HUES48 (cell line): ENCODE data around the gene OR52B6.
A peak's percentile ranks its signal among the peaks of the same experiment; 100 is the strongest.
"Not testable (repeated sequence)": the region's sequence is repeated elsewhere in the genome, so short reads cannot be mapped to it uniquely, and the experiment has no call there.

Experiments used
- H3K27ac ChIP-seq: one replicate; pipeline ENCODE4 v1.7.0; 2013; ENCODE audit warnings: low read depth, low read length, inconsistent platforms
- H3K27me3 ChIP-seq: 2 replicates; pipeline ENCODE4 v1.6.1; 2013; ENCODE audit warnings: mild to moderate bottlenecking, low read length; ENCODE audit not compliant: control insufficient read depth, insufficient read depth
- H3K36me3 ChIP-seq: 2 replicates; pipeline ENCODE4 v1.6.1; 2013; ENCODE audit warnings: low read length; ENCODE audit not compliant: control insufficient read depth, insufficient read depth
- H3K4me1 ChIP-seq: 2 replicates; pipeline ENCODE4 v1.6.1; 2013; ENCODE audit warnings: mild to moderate bottlenecking, low read length; ENCODE audit not compliant: control insufficient read depth, insufficient read depth
- H3K4me3 ChIP-seq: 2 replicates; pipeline ENCODE4 v1.5.1; 2013; ENCODE audit warnings: mild to moderate bottlenecking, low read depth, low read length
- H3K9ac ChIP-seq: 2 replicates; pipeline ENCODE4 v1.6.1; 2013; ENCODE audit warnings: mild to moderate bottlenecking, low read depth, low read length, moderate library complexity
- H3K9me3 ChIP-seq: 2 replicates; pipeline ENCODE4 v1.6.1; 2013; ENCODE audit warnings: low read length; ENCODE audit not compliant: control insufficient read depth, insufficient read depth

OR52B6 gene

DNA sequence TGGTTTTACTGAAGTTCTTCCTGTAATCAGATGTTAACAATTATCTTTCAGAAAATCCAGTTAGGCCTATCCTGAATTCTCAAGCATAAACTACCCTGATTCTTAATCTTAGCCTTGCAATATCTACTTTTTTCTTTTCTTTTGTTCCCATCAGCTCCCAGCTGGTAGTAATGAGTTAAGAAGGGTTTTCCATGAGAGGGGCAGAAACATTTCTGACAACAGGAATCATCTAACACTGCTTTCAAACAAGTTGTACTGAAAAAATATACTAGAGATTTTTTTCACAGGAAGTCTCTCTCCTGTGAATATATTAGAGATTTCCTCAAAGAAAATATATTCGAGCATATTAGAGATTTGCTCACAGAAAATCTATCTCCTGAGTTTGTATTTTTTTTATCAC, 12.5 kb downstream of the OR52B6 start:
- Histone ChIP-seq H3K4me3 (no peak overlapping the region), H3K27me3 (no peaks in the 10 kb centered on the region), H3K27ac (no peak overlapping the region), H3K9ac (no peak overlapping the region), H3K9me3 (no peaks in the 10 kb centered on the region), H3K36me3 (no peaks in the 10 kb centered on the region), H3K4me1 (peaks cover 14% of the 10 kb centered on the region)

DNA sequence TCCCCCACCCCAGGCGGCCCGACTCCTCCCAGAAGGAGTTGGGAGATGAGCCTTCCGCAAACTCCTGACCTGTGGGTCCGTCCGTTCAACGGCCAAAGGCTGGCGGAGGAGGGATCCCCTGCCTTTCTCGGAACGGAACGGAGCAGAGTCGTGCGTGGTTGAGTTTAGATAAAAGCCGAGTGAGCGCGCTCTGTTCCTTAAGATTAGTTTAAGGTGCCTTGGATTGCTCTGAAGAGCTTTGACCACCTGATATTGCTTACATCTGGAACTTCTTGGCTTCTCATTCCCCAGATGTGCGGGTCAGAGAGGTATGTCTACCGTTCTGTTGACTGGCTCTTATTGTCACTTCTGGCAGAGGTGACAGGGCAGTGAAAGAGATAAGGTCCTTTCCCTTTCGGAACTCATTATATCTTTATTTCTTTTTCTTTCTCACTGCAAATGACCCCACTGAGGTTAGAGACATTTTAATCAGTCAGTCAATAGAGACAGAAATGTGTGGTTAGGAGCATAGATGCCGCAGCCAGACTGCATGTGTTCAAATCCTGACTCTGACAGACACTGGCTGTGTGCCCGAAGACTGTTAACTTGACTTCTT, 16.0 kb downstream of the OR52B6 start, which contains the start of gene TRIM6:
TRIM6 (plus strand) TSS at position 31 of the 595 bp plus-strand sequence; CDS start at position 292, 261 bp downstream.
- no peaks in the 10 kb centered on the region for H3K9me3 ChIP-seq
- H3K4me1 ChIP-seq: peaks cover 33% of the 10 kb centered on the region
- no peaks in the 10 kb centered on the region for H3K36me3 ChIP-seq
- H3K9ac ChIP-seq: peak within 1 kb of the TSS; percentile 27
- no peaks in the 10 kb centered on the region for H3K27me3 ChIP-seq
- H3K27ac ChIP-seq: peak within 1 kb of the TSS; percentile 11
- H3K4me3 ChIP-seq: peak within 1 kb of the TSS; percentile 71

DNA sequence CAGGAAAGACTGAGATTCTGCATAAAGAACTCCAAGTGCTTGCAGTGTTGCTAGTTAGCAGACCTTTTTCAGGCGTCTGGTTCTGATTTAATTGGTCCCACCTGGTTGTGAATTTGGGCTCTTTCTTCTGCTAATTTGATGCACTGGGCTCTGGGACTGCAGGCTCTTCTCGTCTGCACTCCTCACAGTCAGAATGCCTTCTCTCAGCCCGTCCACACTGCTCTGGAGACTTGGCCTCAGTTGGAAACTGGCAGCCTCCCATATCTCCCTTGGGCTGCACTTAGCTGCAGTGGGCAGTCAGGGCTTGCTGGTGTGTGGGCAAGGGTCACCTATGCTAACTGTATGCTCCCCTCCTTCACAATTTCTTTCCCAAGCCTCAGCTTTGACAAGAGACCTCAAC, 17.3 kb downstream of the OR52B6 start:
- Histone ChIP-seq H3K27me3 (no peaks in the 10 kb centered on the region), H3K9me3 (no peaks in the 10 kb centered on the region), H3K9ac (no peak overlapping the region), H3K36me3 (no peaks in the 10 kb centered on the region), H3K4me3 (peak overlapping the region; percentile 71), H3K4me1 (peaks cover 33% of the 10 kb centered on the region), H3K27ac (no peak overlapping the region)

GRCh38 chr11:5600374-5600851, 19.7 kb downstream of the OR52B6 start:
- Histone ChIP-seq H3K27ac (no peak overlapping the region), H3K27me3 (no peaks in the 10 kb centered on the region), H3K36me3 (peaks cover 23% of the 10 kb centered on the region), H3K9ac (no peak overlapping the region; the same call in 1 of the 2 replicates), H3K4me3 (no peak overlapping the region), H3K4me1 (peaks cover 33% of the 10 kb centered on the region), H3K9me3 (no peaks in the 10 kb centered on the region)

GRCh38 chr11:5602791-5603190, 22.1 kb downstream of the OR52B6 start:
- H3K9me3 ChIP-seq, H3K27me3 ChIP-seq, H3K4me3 ChIP-seq, H3K9ac ChIP-seq, H3K27ac ChIP-seq: not testable (repeated sequence)
- Histone ChIP-seq H3K36me3 (peaks cover 44% of the 10 kb centered on the region), H3K4me1 (peaks cover 22% of the 10 kb centered on the region)

- Histone ChIP-seq H3K9ac (no peak overlapping the region), H3K36me3 (peaks cover 50% of the 10 kb centered on the region), H3K27me3 (no peaks in the 10 kb centered on the region), H3K4me3 (no peak overlapping the region), H3K4me1 (peaks cover 16% of the 10 kb centered on the region), H3K9me3 (no peaks in the 10 kb centered on the region), H3K27ac (no peak overlapping the region)
Measured at GRCh38 chr11:5603326-5603725, 22.6 kb downstream of the OR52B6 start.

DNA sequence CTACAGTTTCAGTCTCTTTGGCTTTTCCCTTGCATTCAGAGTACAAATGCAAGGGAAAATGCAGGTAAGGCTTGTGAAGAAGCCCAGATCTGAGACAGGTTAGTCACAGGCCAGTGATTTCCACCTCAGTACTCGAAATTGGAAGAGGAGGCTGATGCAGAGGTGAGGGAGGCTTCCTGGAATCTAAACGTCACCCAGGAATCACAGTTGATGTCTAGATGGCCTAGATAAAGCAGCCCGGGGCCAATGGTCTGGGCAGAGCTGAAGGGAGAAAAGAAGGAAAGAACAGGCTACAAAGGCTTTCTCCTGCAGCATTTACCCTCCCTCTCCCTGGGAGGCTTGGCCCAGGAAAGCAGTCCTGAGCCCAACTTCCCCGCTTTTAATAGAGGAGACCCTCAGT, 24.2 kb downstream of the OR52B6 start:
- Histone ChIP-seq H3K4me3 (no peak overlapping the region), H3K4me1 (peaks cover 7% of the 10 kb centered on the region), H3K27ac (no peak overlapping the region), H3K36me3 (peaks cover 61% of the 10 kb centered on the region), H3K9ac (no peak overlapping the region), H3K9me3 (no peaks in the 10 kb centered on the region), H3K27me3 (no peaks in the 10 kb centered on the region)

DNA sequence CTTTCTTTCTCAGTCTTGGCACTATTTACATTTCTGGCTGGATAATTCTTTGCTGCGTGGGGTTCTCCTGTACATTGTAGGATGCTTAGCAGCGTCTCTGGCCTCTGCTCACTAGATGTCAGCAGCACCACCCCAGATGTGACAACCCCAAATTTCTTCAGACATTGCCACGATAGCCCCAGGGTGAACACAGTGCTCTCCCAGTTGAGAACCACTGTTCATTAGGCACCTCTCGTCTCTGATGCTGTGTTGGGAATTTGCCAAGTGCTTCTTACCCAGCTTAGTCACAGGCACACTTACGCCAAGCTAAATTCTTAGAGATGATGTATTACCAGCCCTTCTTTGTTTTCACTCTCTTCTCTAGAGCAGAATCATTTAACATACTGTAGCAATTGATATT, 25.2 kb downstream of the OR52B6 start:
- H3K9ac ChIP-seq: no peak overlapping the region
- H3K36me3 ChIP-seq: peaks cover 70% of the 10 kb centered on the region
- H3K9me3 ChIP-seq: no peaks in the 10 kb centered on the region
- no peaks in the 10 kb centered on the region for H3K27me3 ChIP-seq
- no peak overlapping the region for H3K27ac ChIP-seq
- no peak overlapping the region for H3K4me3 ChIP-seq
- H3K4me1 ChIP-seq: no peaks in the 10 kb centered on the region

GRCh38 chr11:5608808-5609207, 28.1 kb downstream of the OR52B6 start:
- Histone ChIP-seq H3K27me3 (no peaks in the 10 kb centered on the region), H3K9ac (no peak overlapping the region)

DNA sequence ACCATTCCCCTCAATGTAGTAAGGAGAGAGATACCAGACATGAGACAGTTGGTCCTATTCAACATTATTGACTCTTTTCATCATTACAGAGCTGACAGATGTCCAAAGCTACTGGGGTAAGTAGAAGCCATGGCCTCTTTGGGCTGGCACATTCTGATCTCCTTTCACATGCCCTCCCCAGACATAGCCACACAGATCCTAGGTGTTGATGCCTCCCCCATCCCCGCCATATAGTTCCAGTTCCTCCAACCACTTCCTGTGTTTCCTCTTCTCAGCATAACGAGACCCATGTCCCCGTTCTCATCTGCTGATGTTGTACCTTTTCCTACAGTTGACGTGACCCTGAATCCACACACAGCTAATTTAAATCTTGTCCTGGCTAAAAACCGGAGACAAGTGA, 29.8 kb downstream of the OR52B6 start:
- Histone ChIP-seq H3K4me1 (no peaks in the 10 kb centered on the region), H3K4me3 (no peak overlapping the region), H3K27ac (no peak overlapping the region), H3K9ac (no peak overlapping the region), H3K27me3 (no peaks in the 10 kb centered on the region), H3K36me3 (peaks cover 64% of the 10 kb centered on the region), H3K9me3 (no peaks in the 10 kb centered on the region)

More at GRCh38 chr11:5608808-5609207, 28.1 kb downstream of the OR52B6 start:
- Histone ChIP-seq H3K9me3 (no peaks in the 10 kb centered on the region), H3K4me1 (no peaks in the 10 kb centered on the region), H3K36me3 (peaks cover 81% of the 10 kb centered on the region), H3K27ac (no peak overlapping the region), H3K4me3 (no peak overlapping the region)

GRCh38 chr11:5611627-5612026, 30.9 kb downstream of the OR52B6 start:
- H3K9me3 ChIP-seq: no peaks in the 10 kb centered on the region
- H3K27me3 ChIP-seq: no peaks in the 10 kb centered on the region
- peaks cover 53% of the 10 kb centered on the region for H3K36me3 ChIP-seq
- H3K27ac ChIP-seq: no peak overlapping the region
- H3K4me1 ChIP-seq: no peaks in the 10 kb centered on the region
- no peak overlapping the region for H3K9ac ChIP-seq
- no peak overlapping the region for H3K4me3 ChIP-seq
